Measurements from ENCODE around the gene PFDN1. TPM values are rescaled to one million over a fixed set of nuclear protein-coding genes. Genes with fewer than 3 reads are reported as not detected.

PFDN1 gene
- total RNA-seq, 1 experiment from 2014 or later = 69.1 TPM

DNA sequence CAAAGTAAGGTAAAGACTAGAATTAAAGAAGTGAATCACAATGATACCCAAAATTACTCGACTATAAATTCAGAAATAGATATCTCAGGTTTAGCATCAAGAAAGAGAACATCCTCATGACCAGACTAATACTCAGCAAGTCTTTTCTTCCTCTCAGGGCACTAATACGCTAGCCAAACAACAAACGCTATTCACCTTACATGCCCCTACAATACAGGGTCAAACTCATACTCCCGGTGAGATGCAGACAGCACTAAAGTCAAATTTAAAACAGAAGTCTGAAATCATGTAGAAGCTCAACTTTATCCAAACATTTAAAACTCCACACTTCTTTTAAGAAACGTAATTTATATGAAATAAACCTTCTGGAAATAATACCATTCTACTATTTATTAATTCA lies 5.6 kb downstream of the PFDN1 start:
- TF ChIP-seq, protein P1, sequence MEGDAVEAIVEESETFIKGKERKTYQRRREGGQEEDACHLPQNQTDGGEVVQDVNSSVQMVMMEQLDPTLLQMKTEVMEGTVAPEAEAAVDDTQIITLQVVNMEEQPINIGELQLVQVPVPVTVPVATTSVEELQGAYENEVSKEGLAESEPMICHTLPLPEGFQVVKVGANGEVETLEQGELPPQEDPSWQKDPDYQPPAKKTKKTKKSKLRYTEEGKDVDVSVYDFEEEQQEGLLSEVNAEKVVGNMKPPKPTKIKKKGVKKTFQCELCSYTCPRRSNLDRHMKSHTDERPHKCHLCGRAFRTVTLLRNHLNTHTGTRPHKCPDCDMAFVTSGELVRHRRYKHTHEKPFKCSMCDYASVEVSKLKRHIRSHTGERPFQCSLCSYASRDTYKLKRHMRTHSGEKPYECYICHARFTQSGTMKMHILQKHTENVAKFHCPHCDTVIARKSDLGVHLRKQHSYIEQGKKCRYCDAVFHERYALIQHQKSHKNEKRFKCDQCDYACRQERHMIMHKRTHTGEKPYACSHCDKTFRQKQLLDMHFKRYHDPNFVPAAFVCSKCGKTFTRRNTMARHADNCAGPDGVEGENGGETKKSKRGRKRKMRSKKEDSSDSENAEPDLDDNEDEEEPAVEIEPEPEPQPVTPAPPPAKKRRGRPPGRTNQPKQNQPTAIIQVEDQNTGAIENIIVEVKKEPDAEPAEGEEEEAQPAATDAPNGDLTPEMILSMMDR (conservative IDR thresholded peaks at IDR 0.05) = no peak
- no peak for TF ChIP-seq EZH2 (IDR thresholded peaks at IDR 0.05; ENCODE audit: low read depth)
- ChIA-PET CTCF (interaction anchor here (0.6 kb wide), 1 partner anchor 430 kb away, joined by 3 read pairs; no protein-coding TSS in a partner anchor), POLR2A (ENCODE audit: unreplicated experiment) (no interaction called here)
- Histone ChIP-seq H3K9me2 (ENCODE audit: insufficient read depth) (no peaks in the 10 kb centered on the region), H3F3A (ENCODE audit: insufficient read depth, low read depth) (peaks cover 34% of the 10 kb centered on the region), H3K4me1 (replicated peaks; ENCODE audit: insufficient read depth) (peaks cover 76% of the 10 kb centered on the region), H3K9me3 (ENCODE audit: insufficient read depth, low read depth) (no peaks in the 10 kb centered on the region), H3K79me2 (ENCODE audit: low read depth) (peaks cover 90% of the 10 kb centered on the region), H3K27ac (0 out of 2 replicates have a peak overlapping the region, but pooled peaks have one; percentile 20), H4K20me1 (ENCODE audit: insufficient read depth) (no peaks in the 10 kb centered on the region), H3K4me2 (no peak overlapping the region), H3K27me3 (ENCODE audit: insufficient read depth, low read depth) (no peaks in the 10 kb centered on the region), H3K4me3 (no peak overlapping the region), H2AFZ (no peak overlapping the region), H3K36me3 (ENCODE audit: low read depth) (peaks cover 28% of the 10 kb centered on the region)
- DNase-seq = no peak
- intact Hi-C loops (cut with micrococcal nuclease; ENCODE audit: unreplicated experiment) = no loop called here
- no TSS peak for BruUV-seq (replicated peaks)

DNA sequence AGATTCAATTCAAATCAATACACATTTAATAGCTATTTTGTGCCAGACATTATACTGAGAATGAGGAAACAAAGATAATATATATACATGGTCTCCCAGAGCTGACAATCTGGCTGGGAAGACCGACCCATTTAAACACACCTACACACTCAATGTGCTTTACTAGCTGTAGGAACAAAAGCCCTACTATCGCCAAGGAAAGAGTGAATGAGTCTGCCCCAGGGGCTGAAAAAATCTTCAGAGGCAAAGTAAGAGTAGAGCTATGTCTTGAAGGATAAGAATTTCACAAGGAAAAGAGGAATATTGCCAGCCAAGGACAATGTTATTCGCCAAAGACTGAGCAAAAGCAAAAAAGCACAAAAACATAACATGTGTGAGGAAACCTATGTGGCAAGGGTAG lies 6.6 kb downstream of the PFDN1 start:
- Histone ChIP-seq H3K9me2 (ENCODE audit: insufficient read depth) (no peaks in the 10 kb centered on the region), H3K4me3 (no peak overlapping the region), H4K20me1 (ENCODE audit: insufficient read depth) (no peaks in the 10 kb centered on the region), H3K79me2 (ENCODE audit: low read depth) (peaks cover 90% of the 10 kb centered on the region), H3K4me1 (replicated peaks; ENCODE audit: insufficient read depth) (peaks cover 69% of the 10 kb centered on the region), H3K36me3 (ENCODE audit: low read depth) (peaks cover 28% of the 10 kb centered on the region), H3K4me2 (no peak overlapping the region), H3K27ac (peak overlapping the region; percentile 45), H3K9me3 (ENCODE audit: insufficient read depth, low read depth) (no peaks in the 10 kb centered on the region), H3K27me3 (ENCODE audit: insufficient read depth, low read depth) (no peaks in the 10 kb centered on the region), H2AFZ (no peak overlapping the region), H3F3A (ENCODE audit: insufficient read depth, low read depth) (peaks cover 34% of the 10 kb centered on the region)
- intact Hi-C loops (cut with micrococcal nuclease; ENCODE audit: unreplicated experiment) = no loop called here
- TF ChIP-seq, protein P1 (conservative IDR thresholded peaks at IDR 0.05) = no peak
- no TSS peak for BruUV-seq (replicated peaks)
- ChIA-PET CTCF (no interaction called here), POLR2A (ENCODE audit: unreplicated experiment) (no interaction called here)
- no peak for DNase-seq

DNA sequence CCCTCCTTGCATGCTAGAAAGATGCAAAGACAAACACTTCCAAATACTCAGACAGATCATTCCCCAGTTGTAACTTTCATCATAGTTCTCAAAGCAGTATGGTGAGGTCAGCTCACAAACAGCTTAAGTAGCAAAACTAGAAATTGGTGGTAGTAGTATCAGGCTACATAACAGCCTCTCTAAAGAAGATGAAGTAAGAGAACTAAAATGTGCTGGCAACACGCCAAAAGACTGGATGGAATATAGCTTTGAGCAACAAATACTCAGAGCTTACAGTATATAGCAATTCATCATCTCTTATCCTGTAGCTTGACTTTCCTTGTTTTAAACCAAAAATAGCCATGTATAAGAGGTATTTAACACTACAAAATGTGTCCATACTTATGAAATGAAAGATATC lies 7.5 kb downstream of the PFDN1 start:
- BruUV-seq (replicated peaks) = no TSS peak
- Histone ChIP-seq H3K9me3 (ENCODE audit: insufficient read depth, low read depth) (no peaks in the 10 kb centered on the region), H3F3A (ENCODE audit: insufficient read depth, low read depth) (peaks cover 29% of the 10 kb centered on the region), H3K36me3 (ENCODE audit: low read depth) (peaks cover 32% of the 10 kb centered on the region), H3K27me3 (ENCODE audit: insufficient read depth, low read depth) (no peaks in the 10 kb centered on the region), H3K79me2 (ENCODE audit: low read depth) (peaks cover 90% of the 10 kb centered on the region), H3K9me2 (ENCODE audit: insufficient read depth) (no peaks in the 10 kb centered on the region), H3K4me1 (replicated peaks; ENCODE audit: insufficient read depth) (peaks cover 60% of the 10 kb centered on the region), H2AFZ (no peak overlapping the region), H4K20me1 (ENCODE audit: insufficient read depth) (no peaks in the 10 kb centered on the region), H3K4me2 (peak overlapping the region; percentile 44), H3K27ac (peak overlapping the region; percentile 45), H3K4me3 (no peak overlapping the region)
- ChIA-PET POLR2A (ENCODE audit: unreplicated experiment) (interaction anchor here (0.6 to 1.0 kb wide), 3 partner anchors 50 to 690 kb away, joined by 3 to 24 read pairs (median 4); no protein-coding TSS in a partner anchor), CTCF (interaction anchor here (1.1 kb wide), 2 partner anchors 34 to 50 kb away, joined by 3 to 6 read pairs; no protein-coding TSS in a partner anchor)
- intact Hi-C loops (cut with micrococcal nuclease; ENCODE audit: unreplicated experiment) = loop anchor here (2.0 kb wide), 1 partner anchor 45 kb away; no protein-coding TSS in a partner anchor
- DNase-seq = peak; percentile 62 to 92
- TF ChIP-seq EZH2 (IDR thresholded peaks at IDR 0.05; ENCODE audit: low read depth) = no peak
- TF ChIP-seq, protein P1 (conservative IDR thresholded peaks at IDR 0.05) = no peak
